DND-41 (cell line): ENCODE results near the gene CBX4.

Source experiments
- EZH2 ChIP-seq: IDR thresholded peaks from 3 replicates; pipeline ENCODE4 v1.6.1; 2012; ENCODE audit warnings: borderline replicate concordance, low read depth, mild to moderate bottlenecking, moderate library complexity, low read length, inconsistent platforms; ENCODE audit not compliant: severe bottlenecking
- TF ChIP-seq, protein P1 (sequence below): IDR thresholded peaks from 2 replicates; pipeline ENCODE4 v1.5.1; 2012; ENCODE audit warnings: borderline replicate concordance, low read length, moderate library complexity, mild to moderate bottlenecking; ENCODE audit not compliant: poor library complexity, severe bottlenecking; ENCODE audit errors: extremely low read depth

DNA sequence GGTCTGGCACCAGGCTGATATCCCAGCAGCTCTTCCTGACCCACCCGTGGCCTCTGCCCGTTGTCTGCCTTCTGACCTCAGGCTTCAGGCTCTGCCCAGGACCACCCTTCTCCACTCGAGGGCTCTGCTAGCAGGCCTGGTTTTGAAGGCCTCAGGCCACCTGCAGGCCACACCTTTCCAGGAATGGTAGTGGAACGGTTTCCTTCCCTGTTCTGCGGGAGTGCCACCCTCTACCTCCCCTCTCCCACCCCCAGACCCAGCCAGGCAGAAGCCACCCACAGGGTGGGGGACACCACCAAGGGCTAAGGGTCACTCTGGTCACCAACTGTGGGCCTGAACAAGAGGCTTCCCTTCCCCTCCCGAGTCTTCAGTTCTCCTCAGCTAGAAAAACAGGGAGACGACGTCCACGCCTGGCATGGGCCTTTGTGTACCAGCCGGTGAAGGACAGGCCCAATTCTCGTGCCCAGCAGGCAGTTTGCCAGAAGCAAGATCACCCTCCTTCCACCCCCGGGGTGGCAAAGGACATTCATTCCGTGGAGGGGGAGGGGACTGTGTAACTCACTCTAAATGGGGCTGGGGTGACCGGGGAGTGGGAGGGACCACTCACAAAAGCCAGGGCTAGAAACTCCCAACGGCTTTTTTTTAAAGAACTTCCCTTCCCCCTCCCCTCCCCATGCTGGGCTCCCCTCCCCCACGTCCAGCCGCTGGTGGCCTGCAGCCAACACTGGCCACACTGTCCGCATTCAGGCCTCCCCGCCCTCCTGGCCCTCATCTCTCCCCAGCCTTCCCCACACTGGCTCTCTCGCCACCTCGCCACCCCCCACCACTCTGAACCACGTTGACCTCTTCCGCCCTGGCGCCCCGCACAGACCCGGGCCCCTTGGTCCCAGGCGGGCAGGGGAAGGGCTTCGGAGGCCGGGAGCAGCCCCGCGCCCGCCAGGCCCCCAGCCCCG lies 7.7 kb downstream of the CBX4 start:
- TF ChIP-seq, protein P1, sequence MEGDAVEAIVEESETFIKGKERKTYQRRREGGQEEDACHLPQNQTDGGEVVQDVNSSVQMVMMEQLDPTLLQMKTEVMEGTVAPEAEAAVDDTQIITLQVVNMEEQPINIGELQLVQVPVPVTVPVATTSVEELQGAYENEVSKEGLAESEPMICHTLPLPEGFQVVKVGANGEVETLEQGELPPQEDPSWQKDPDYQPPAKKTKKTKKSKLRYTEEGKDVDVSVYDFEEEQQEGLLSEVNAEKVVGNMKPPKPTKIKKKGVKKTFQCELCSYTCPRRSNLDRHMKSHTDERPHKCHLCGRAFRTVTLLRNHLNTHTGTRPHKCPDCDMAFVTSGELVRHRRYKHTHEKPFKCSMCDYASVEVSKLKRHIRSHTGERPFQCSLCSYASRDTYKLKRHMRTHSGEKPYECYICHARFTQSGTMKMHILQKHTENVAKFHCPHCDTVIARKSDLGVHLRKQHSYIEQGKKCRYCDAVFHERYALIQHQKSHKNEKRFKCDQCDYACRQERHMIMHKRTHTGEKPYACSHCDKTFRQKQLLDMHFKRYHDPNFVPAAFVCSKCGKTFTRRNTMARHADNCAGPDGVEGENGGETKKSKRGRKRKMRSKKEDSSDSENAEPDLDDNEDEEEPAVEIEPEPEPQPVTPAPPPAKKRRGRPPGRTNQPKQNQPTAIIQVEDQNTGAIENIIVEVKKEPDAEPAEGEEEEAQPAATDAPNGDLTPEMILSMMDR: no peak
- TF ChIP-seq EZH2: no peak
